Measurements from ENCODE around the gene SLC25A21.
"Not testable (repeated sequence)": the region's sequence is repeated elsewhere in the genome, so short reads cannot be mapped to it uniquely, and the experiment has no call there.

SLC25A21 gene

DNA sequence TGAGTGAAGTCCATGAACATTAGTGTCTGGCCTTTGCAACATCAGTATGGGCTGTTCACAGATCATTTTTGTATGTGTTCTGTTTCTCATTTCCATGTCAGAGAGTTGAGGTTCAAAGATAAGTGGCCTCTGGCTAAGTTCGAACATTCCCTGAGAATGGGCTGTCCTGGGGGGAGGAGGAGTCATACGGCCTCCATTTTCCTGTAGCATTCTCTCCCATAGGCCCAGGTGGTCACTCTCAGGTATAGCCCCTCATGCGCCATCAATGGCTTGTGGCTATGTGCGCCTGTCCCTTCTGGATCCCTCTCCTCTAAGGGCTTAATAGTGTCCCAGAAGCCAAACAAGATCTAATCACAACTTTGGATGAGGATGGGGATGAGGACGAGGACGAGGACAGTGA lies 345.8 kb downstream of the SLC25A21 start:
- Histone ChIP-seq H3K4me3 (ENCODE audit: low read depth in 1 of 2, low read length in 2 of 2) (no peak overlapping the region), H3K27ac (ENCODE audit: low read depth, low read length) (no peak overlapping the region), H3K9ac (ENCODE audit: low read length) (no peak overlapping the region), H3K9me3 (ENCODE audit: low read length) (no peaks in the 10 kb centered on the region), H3K36me3 (ENCODE audit: insufficient read depth, low read length) (no peaks in the 10 kb centered on the region), H3K4me1 (ENCODE audit: insufficient read depth, low read length) (no peaks in the 10 kb centered on the region), H3K27me3 (ENCODE audit: control insufficient read depth in 1 of 2, insufficient read depth in 2 of 2, low read length in 2 of 2) (no peaks in the 10 kb centered on the region)

DNA sequence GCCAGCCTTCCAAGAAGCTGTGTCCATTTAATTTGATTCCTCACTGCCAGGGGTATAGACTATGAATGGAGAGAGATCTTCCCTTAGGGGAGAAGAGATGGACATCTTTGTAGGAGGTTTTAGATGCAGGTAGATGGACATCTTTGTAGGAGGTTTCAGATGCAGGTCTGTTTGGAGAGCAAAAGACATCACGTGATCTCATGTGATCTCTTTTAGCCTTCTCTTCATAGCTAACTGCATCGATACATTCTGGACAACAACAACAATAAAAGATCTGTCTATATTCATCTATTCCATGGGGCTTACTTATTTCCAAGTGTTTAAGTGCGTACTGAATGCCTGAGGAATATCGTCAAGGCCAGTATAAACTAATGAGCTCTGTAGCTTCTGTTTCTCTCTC lies 347.6 kb downstream of the SLC25A21 start:
- Histone ChIP-seq H3K36me3 (ENCODE audit: insufficient read depth, low read length) (no peaks in the 10 kb centered on the region), H3K4me3 (ENCODE audit: low read depth in 1 of 2, low read length in 2 of 2) (no peak overlapping the region), H3K4me1 (ENCODE audit: insufficient read depth, low read length) (no peaks in the 10 kb centered on the region), H3K27me3 (ENCODE audit: control insufficient read depth in 1 of 2, insufficient read depth in 2 of 2, low read length in 2 of 2) (no peaks in the 10 kb centered on the region), H3K27ac (ENCODE audit: low read depth, low read length) (no peak overlapping the region), H3K9me3 (ENCODE audit: low read length) (no peaks in the 10 kb centered on the region), H3K9ac (ENCODE audit: low read length) (no peak overlapping the region)

DNA sequence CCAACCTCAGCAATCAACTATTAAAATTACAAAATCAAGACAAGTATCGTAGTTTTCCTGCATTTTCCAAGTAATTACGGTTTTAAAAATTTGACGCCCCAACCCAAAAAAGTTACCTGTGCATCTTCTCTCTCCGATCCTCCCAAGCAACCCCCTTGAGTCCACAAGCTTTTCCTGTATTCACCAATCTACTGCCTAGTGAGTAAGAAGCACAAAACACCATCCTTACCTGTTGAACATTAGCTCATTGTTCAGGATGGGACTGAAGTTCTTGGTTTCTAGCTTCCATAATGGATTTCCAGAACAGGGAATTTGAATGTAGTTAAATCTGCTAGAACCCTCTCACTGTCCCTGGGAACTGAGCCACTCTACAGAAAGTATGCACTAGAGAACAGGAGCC lies 348.8 kb downstream of the SLC25A21 start:
- Histone ChIP-seq H3K36me3 (ENCODE audit: insufficient read depth, low read length) (no peaks in the 10 kb centered on the region), H3K9me3 (ENCODE audit: low read length) (no peaks in the 10 kb centered on the region), H3K27ac (ENCODE audit: low read depth, low read length) (no peak overlapping the region), H3K9ac (ENCODE audit: low read length) (no peak overlapping the region), H3K4me1 (ENCODE audit: insufficient read depth, low read length) (no peaks in the 10 kb centered on the region), H3K27me3 (ENCODE audit: control insufficient read depth in 1 of 2, insufficient read depth in 2 of 2, low read length in 2 of 2) (no peaks in the 10 kb centered on the region), H3K4me3 (ENCODE audit: low read depth in 1 of 2, low read length in 2 of 2) (no peak overlapping the region)

GRCh38 chr14:36822685-36823084 lies 349.7 kb downstream of the SLC25A21 start:
- no peaks in the 10 kb centered on the region for H3K27me3 ChIP-seq (ENCODE audit: control insufficient read depth in 1 of 2, insufficient read depth in 2 of 2, low read length in 2 of 2)
- H3K27ac ChIP-seq (ENCODE audit: low read depth, low read length), result no peak overlapping the region
- no peaks in the 10 kb centered on the region for H3K9me3 ChIP-seq (ENCODE audit: low read length)
- no peak overlapping the region for H3K4me3 ChIP-seq (ENCODE audit: low read depth in 1 of 2, low read length in 2 of 2)
- H3K9ac ChIP-seq (ENCODE audit: low read length), result no peak overlapping the region
- no peaks in the 10 kb centered on the region for H3K4me1 ChIP-seq (ENCODE audit: insufficient read depth, low read length)
- no peaks in the 10 kb centered on the region for H3K36me3 ChIP-seq (ENCODE audit: insufficient read depth, low read length)

- H3K4me3 ChIP-seq (ENCODE audit: low read depth in 1 of 2, low read length in 2 of 2), result no peak overlapping the region
- no peaks in the 10 kb centered on the region for H3K36me3 ChIP-seq (ENCODE audit: insufficient read depth, low read length)
- no peak overlapping the region for H3K9ac ChIP-seq (ENCODE audit: low read length)
- no peak overlapping the region for H3K27ac ChIP-seq (ENCODE audit: low read depth, low read length)
- H3K9me3 ChIP-seq (ENCODE audit: low read length), result no peaks in the 10 kb centered on the region
- H3K4me1 ChIP-seq (ENCODE audit: insufficient read depth, low read length), result no peaks in the 10 kb centered on the region
- H3K27me3 ChIP-seq (ENCODE audit: control insufficient read depth in 1 of 2, insufficient read depth in 2 of 2, low read length in 2 of 2), result no peaks in the 10 kb centered on the region
These were observed 351.5 kb downstream of the SLC25A21 start for GRCh38 chr14:36820901-36821300.

- H3K9ac ChIP-seq (ENCODE audit: low read length), result no peak overlapping the region
- H3K27me3 ChIP-seq (ENCODE audit: control insufficient read depth in 1 of 2, insufficient read depth in 2 of 2, low read length in 2 of 2), result no peaks in the 10 kb centered on the region
- H3K27ac ChIP-seq (ENCODE audit: low read depth, low read length), result no peak overlapping the region
- H3K9me3 ChIP-seq (ENCODE audit: low read length), result no peaks in the 10 kb centered on the region
- no peaks in the 10 kb centered on the region for H3K36me3 ChIP-seq (ENCODE audit: insufficient read depth, low read length)
- no peaks in the 10 kb centered on the region for H3K4me1 ChIP-seq (ENCODE audit: insufficient read depth, low read length)
- H3K4me3 ChIP-seq (ENCODE audit: low read depth in 1 of 2, low read length in 2 of 2), result no peak overlapping the region
These were observed 352.2 kb downstream of the SLC25A21 start for GRCh38 chr14:36820111-36820709.

GRCh38 chr14:36818794-36819384 lies 353.5 kb downstream of the SLC25A21 start:
- Histone ChIP-seq H3K27me3 (ENCODE audit: control insufficient read depth in 1 of 2, insufficient read depth in 2 of 2, low read length in 2 of 2) (no peaks in the 10 kb centered on the region), H3K4me1 (ENCODE audit: insufficient read depth, low read length) (no peaks in the 10 kb centered on the region), H3K9me3 (ENCODE audit: low read length) (no peaks in the 10 kb centered on the region), H3K36me3 (ENCODE audit: insufficient read depth, low read length) (no peaks in the 10 kb centered on the region), H3K27ac (ENCODE audit: low read depth, low read length) (no peak overlapping the region), H3K9ac (ENCODE audit: low read length) (no peak overlapping the region), H3K4me3 (ENCODE audit: low read depth in 1 of 2, low read length in 2 of 2) (no peak overlapping the region)

GRCh38 chr14:36818246-36818645 lies 354.2 kb downstream of the SLC25A21 start:
- Histone ChIP-seq H3K4me3 (ENCODE audit: low read depth in 1 of 2, low read length in 2 of 2) (no peak overlapping the region), H3K9ac (ENCODE audit: low read length) (no peak overlapping the region), H3K4me1 (ENCODE audit: insufficient read depth, low read length) (no peaks in the 10 kb centered on the region), H3K27me3 (ENCODE audit: control insufficient read depth in 1 of 2, insufficient read depth in 2 of 2, low read length in 2 of 2) (no peaks in the 10 kb centered on the region), H3K27ac (ENCODE audit: low read depth, low read length) (no peak overlapping the region), H3K9me3 (ENCODE audit: low read length) (no peaks in the 10 kb centered on the region), H3K36me3 (ENCODE audit: insufficient read depth, low read length) (no peaks in the 10 kb centered on the region)

GRCh38 chr14:36817071-36817930 lies 355.1 kb downstream of the SLC25A21 start:
- no peak overlapping the region for H3K27ac ChIP-seq (ENCODE audit: low read depth, low read length)
- H3K36me3 ChIP-seq (ENCODE audit: insufficient read depth, low read length), result no peaks in the 10 kb centered on the region
- no peaks in the 10 kb centered on the region for H3K9me3 ChIP-seq (ENCODE audit: low read length)
- H3K9ac ChIP-seq (ENCODE audit: low read length), result no peak overlapping the region
- no peak overlapping the region for H3K4me3 ChIP-seq (ENCODE audit: low read depth in 1 of 2, low read length in 2 of 2)
- no peaks in the 10 kb centered on the region for H3K4me1 ChIP-seq (ENCODE audit: insufficient read depth, low read length)
- no peaks in the 10 kb centered on the region for H3K27me3 ChIP-seq (ENCODE audit: control insufficient read depth in 1 of 2, insufficient read depth in 2 of 2, low read length in 2 of 2)

DNA sequence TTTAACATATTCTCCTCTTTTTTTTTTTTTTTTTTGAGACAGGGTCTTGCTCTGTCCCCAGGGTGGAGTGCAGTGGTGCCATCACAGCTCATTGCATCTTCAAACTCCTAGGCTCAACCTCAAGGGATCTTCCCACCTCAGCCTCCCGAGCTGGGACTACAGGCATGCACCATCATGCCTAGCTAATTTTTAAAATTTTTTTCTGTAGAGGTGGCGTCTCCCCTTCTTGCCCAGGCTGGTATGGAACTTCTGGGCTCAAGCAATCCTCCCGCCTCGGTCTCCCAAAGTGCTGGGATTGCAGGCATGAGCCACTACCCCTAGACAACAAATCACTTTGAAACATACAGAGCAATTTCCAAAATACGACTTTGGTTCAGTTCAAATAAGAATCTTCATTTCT lies 355.9 kb downstream of the SLC25A21 start:
- no peak overlapping the region for H3K27ac ChIP-seq (ENCODE audit: low read depth, low read length)
- H3K36me3 ChIP-seq (ENCODE audit: insufficient read depth, low read length), result no peaks in the 10 kb centered on the region
- H3K9ac ChIP-seq (ENCODE audit: low read length), result no peak overlapping the region
- no peaks in the 10 kb centered on the region for H3K4me1 ChIP-seq (ENCODE audit: insufficient read depth, low read length)
- H3K9me3 ChIP-seq (ENCODE audit: low read length), result no peaks in the 10 kb centered on the region
- H3K4me3 ChIP-seq (ENCODE audit: low read depth in 1 of 2, low read length in 2 of 2), result no peak overlapping the region
- H3K27me3 ChIP-seq (ENCODE audit: control insufficient read depth in 1 of 2, insufficient read depth in 2 of 2, low read length in 2 of 2), result no peaks in the 10 kb centered on the region

DNA sequence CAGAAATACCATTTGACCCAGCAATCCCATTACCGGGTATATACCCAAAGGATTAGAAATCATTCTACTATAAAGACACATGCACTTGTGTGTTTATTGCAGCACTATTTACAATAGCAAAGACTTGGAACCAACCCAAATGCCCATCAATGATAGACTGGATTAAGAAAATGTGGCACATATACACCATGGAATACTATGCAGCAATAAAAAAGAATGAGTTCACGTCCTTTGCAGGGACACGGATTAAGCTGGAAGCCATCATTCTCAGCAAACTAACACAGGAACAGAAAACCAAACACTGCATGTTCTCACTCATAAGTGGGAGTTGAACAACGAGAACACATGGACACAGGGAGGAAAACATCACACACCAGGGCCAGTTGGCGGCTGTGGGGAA lies 357.6 kb downstream of the SLC25A21 start:
- H3K36me3 ChIP-seq (ENCODE audit: insufficient read depth, low read length); H3K9ac ChIP-seq (ENCODE audit: low read length); H3K9me3 ChIP-seq (ENCODE audit: low read length); H3K4me3 ChIP-seq (ENCODE audit: low read depth in 1 of 2, low read length in 2 of 2); H3K27ac ChIP-seq (ENCODE audit: low read depth, low read length); H3K4me1 ChIP-seq (ENCODE audit: insufficient read depth, low read length); H3K27me3 ChIP-seq (ENCODE audit: control insufficient read depth in 1 of 2, insufficient read depth in 2 of 2, low read length in 2 of 2): not testable (repeated sequence)
